HG03432 (cell line): Measurements from ENCODE around the gene ADAMTS5.

ENCODE experiments used
- ATAC-seq: cut with Tn5 transposase; IDR thresholded peaks from one replicate; pipeline ENCODE4 v1.9.1; 2021; ENCODE audit warnings: mild to moderate bottlenecking, moderate library complexity; ENCODE audit not compliant: unreplicated experiment

Gene ADAMTS5

GRCh38 chr21:26949830-26950229, 17.1 kb downstream of the ADAMTS5 start:
- ATAC-seq: no peak

DNA sequence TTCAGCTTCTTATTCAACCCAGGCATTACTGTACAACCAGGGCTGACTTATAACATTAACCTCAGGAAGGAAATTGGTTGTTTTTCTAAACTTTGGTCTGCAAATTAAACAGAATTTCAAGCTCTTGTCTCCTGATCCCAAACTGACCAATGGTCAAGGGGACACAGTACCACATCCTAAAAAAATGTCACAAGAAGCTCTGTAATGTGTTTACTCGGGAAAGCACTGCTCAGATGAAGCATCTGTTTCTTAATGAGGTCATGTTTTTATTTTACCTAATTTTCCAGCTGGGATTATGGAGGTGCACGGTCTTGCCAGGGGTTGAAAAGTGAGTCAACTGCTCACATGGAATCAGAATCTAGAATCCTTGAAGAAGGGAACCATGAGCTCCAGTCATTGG, 18.7 kb downstream of the ADAMTS5 start:
- ATAC-seq: no peak

DNA sequence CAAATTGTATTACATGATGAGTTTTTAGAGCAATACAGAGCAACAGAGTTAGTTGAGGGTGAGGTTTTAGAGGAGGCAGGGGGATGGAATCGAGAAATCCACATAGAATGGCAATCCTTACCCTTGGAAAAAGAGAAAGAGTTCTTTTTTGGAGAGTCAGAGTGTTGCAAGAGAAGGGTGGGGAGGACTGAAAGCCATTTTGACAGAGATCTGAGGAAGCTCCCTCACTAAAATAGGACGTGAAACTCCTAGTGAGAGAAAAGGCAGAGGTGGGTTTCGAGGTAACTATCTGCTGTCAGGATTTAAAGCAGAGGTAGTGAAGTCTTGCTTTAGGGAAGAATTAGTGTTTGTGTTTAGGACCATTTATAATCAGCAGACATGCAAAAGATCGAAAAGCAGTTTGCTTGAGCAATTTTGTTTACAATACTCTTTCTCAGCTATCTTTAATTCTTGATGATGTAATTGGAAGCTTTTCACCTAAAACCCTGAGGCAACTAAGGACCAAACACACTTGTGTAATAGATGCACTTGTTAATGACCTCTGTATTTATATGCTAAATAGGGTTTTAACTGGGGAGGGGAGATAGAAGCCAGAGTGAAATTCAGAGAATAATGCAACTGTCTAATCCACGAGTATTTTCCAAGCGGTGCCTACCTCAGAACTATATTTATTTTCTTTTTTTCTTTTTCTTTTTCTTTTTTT, 20.0 kb downstream of the ADAMTS5 start:
- ATAC-seq: no peak

- no peak for ATAC-seq
These were observed 20.8 kb downstream of the ADAMTS5 start for GRCh38 chr21:26945916-26946675.

GRCh38 chr21:26943921-26944320, 23.0 kb downstream of the ADAMTS5 start:
- no peak for ATAC-seq

- no peak for ATAC-seq
These were observed 25.5 kb downstream of the ADAMTS5 start for GRCh38 chr21:26941421-26941820.

DNA sequence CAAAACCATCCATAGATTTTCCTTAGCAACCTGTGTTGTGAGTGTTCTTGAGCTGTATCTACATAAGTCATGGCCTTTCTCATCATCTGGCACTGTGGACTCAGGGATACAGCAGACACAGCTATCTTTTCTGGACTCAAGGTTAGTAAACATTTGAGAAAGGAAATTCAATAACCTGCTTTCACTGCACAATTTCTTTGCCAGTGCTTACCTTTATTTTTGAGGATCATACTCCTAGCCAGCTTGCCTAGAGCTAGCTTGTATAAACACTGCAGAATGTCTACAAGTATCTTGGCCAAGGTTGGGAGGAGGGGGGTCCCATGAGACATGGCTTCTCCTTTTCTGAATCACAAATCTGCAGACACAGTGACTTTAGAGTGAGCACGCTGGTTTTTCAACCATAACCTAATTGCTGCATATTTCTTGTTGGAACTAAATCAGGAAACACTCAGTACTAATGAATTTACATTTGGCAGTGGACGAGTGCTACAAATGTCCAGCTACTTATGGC, 27.2 kb downstream of the ADAMTS5 start:
- no peak for ATAC-seq

DNA sequence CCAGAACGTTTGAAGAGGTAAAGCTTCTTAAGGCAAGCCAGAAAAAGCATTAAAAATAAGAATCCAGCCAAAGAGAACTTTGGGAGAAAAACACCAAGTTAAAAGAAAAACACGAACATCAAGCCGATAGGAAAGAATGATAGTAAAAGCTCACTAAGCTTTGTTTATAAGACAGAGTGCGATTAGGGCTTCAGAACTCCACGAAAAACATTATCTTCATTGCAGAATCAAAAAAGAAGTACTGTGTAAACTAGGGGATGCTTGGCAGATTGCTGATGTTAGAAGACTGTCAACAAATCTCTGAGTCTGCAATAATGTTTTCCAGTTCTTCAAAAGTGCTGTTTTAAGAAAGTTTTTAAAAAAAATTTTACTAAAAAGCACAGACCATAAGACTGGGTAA, 30.2 kb downstream of the ADAMTS5 start:
- no peak for ATAC-seq

- ATAC-seq: no peak
These were observed 30.9 kb downstream of the ADAMTS5 start for GRCh38 chr21:26935977-26936376.

- ATAC-seq: no peak
These were observed 32.5 kb downstream of the ADAMTS5 start for GRCh38 chr21:26934383-26934782.

- no peak for ATAC-seq
These were observed 33.4 kb downstream of the ADAMTS5 start for GRCh38 chr21:26933448-26933847.

GRCh38 chr21:26925636-26926035, 41.3 kb downstream of the ADAMTS5 start:
- ATAC-seq: no peak

DNA sequence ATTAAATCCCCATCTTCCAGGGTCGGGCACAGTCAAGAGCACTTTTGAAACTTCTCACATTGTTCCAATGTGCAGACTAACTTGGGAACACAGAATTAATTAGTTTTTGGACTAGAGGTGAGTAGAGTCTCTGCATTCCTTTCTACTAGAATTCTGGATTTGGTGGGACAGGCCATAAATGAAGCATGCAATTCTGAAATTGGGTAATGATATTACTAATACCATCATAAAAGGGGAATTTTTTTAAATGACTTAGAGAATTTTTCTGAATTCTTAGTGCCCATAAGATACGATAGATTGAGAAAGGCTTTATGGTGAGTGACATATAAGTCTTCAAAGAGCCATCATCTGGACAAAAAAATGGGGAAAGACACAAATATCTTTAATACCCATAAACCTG, 41.8 kb downstream of the ADAMTS5 start:
- no peak for ATAC-seq

GRCh38 chr21:26923986-26924385, 42.9 kb downstream of the ADAMTS5 start:
- no peak for ATAC-seq

- ATAC-seq: no peak
These were observed 46.8 kb downstream of the ADAMTS5 start for GRCh38 chr21:26920055-26920454.

- no peak for ATAC-seq
These were observed 48.4 kb downstream of the ADAMTS5 start for GRCh38 chr21:26918323-26919079.

DNA sequence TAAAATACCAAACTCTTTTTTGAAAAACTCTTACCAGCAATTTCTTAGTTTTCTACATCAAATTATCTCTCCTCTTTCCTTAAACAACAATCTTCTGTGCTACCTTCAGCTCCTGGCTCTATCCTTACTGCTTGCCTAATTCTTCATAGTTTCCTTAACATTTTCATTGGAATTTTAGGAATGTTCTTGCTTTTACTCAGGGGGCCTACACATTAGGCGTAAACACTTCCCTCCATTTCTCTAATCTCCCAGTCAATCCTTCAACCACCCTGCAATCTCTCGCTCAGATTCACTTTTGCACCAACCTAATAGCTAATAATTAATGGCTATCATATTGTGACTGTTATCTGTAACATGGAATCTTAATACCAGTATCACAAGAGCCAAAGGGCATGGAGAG, 50.1 kb downstream of the ADAMTS5 start:
- no peak for ATAC-seq

DNA sequence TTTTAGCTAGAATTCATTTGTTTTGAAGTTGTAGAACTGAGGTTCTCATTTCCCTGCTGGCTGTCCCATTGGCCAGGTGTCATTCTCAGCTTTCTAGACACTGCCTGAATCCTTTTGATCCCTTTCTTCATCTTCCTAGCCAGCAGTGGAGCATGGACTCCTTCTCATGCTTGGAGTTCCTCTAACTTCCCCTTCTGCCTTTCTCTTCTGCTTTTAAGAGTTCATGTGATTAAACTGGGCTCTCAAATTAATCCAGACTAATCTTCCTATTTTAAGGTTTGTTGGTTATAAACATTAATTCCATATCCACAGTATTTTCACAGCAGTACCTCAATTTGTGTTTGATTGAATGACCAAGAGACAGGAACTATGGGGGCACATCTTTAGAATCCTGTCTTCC, 52.3 kb downstream of the ADAMTS5 start:
- no peak for ATAC-seq

DNA sequence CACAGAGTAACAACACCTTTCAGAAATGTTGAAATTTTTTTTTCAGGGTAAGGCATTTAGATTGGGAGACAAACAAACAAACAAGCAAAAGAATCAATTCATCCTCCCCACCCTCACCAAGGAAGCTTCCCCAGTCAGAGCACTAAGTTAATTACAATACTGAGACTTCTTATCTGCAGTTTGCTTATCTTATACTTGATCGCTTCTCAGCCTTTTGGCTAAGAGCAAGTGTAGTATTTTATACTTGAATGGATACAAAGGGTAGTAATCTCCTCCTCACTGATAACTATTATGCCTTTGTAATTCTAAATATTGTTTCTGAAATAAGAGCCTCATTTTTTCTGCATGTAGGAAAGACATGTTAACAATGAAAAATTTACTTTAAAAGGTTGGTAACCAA, 54.4 kb downstream of the ADAMTS5 start:
- no peak for ATAC-seq

- no peak for ATAC-seq
These were observed 56.9 kb downstream of the ADAMTS5 start for GRCh38 chr21:26909972-26910371.

DNA sequence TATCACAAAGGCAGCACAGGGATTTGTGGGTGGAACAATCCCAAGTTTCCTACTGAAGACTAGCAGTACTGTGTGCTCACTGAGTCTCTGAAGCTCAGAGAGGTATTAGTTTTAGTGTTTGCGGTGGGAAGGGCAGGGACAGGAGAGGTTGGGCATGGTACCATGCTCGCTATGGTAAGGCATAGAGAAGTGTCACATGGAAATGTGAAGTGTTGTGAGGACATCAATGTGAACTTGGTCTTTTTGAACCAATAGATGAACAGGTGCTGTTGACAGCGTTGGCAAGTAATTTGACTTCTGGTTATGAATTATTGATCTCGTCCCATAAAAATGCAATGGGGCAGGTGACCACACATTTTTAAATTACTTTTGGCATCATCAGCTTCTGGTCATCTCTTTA, 65.9 kb downstream of the ADAMTS5 start:
- ATAC-seq: no peak

GRCh38 chr21:26892151-26892550, 74.7 kb downstream of the ADAMTS5 start:
- ATAC-seq: no peak
